Common myeloid progenitor, CD34-positive (primary cell): Measurements from ENCODE around the gene SLMAP.

ENCODE experiments used
- CTCF ChIA-PET: fragments of 350-600 bp; sonication (Branson Sonifier 250); formaldehyde crosslinking; loops from one replicate; lab custom pipeline; 2021; ENCODE audit warnings: antibody characterized with exemption; lab: Charles Lee
- POLR2A ChIA-PET: fragments of 350-600 bp; sonication (Branson Sonifier 250); formaldehyde crosslinking; loops from one replicate; lab custom pipeline; 2021; ENCODE audit warnings: antibody characterized with exemption; lab: Charles Lee
- DNase-seq, 3 donors: peaks; one replicate each; pipeline versions ENCODE4 v3.0.0 to v3.0.0-alpha.2; 2013
- H3K27ac ChIP-seq, 2 experiments: 1 replicate in 1 of 2; 2 replicates in 1 of 2; pipeline ENCODE4 v1.7.0; 2013; ENCODE audit warnings: inconsistent platforms in 2 of 2, low read length in 2 of 2, mild to moderate bottlenecking in 2 of 2, low read depth in 1 of 2, moderate library complexity in 1 of 2; ENCODE audit not compliant: severe bottlenecking in 2 of 2, insufficient read depth in 1 of 2, poor library complexity in 1 of 2
- H3K27me3 ChIP-seq, 5 experiments: replicated peaks in 2 of 5; 1 replicate in 3 of 5; 2 replicates in 2 of 5; pipeline versions ENCODE4 v1.6.1 to v1.7.0; 2013; ENCODE audit warnings: low read length in 4 of 5, mild to moderate bottlenecking in 2 of 5, moderate library complexity in 2 of 5, inconsistent platforms in 1 of 5; ENCODE audit not compliant: insufficient read depth in 5 of 5, control insufficient read depth in 4 of 5
- H3K36me3 ChIP-seq, 4 experiments: 1 replicate in 2 of 4; 2 replicates in 2 of 4; pipeline versions ENCODE4 v1.6.1 to v1.7.0; 2013; ENCODE audit warnings: low read length in 3 of 4, control low read depth in 1 of 4, mild to moderate bottlenecking in 1 of 4; ENCODE audit not compliant: control insufficient read depth in 4 of 4, insufficient read depth in 4 of 4
- H3K4me1 ChIP-seq, 4 experiments: 1 replicate in 3 of 4; 2 replicates in 1 of 4; pipeline versions ENCODE4 v1.6.1 to v1.7.1; 2013; ENCODE audit warnings: low read length in 3 of 4, mild to moderate bottlenecking in 3 of 4, control low read depth in 1 of 4, inconsistent platforms in 1 of 4, moderate library complexity in 1 of 4; ENCODE audit not compliant: control insufficient read depth in 4 of 4, insufficient read depth in 4 of 4; ENCODE audit errors: control extremely low read depth in 1 of 4
- H3K4me3 ChIP-seq, 7 experiments: 1 replicate in 4 of 7; 2 replicates in 3 of 7; pipeline versions ENCODE4 v1.5.1 to v1.7.0; 2013; ENCODE audit warnings: mild to moderate bottlenecking in 7 of 7, low read length in 6 of 7, moderate library complexity in 6 of 7, inconsistent platforms in 2 of 7, low read depth in 2 of 7, control low read depth in 1 of 7; ENCODE audit not compliant: insufficient read depth in 4 of 7, control insufficient read depth in 1 of 7; ENCODE audit errors: extremely low read depth in 1 of 7
- H3K9me3 ChIP-seq, 5 experiments: 1 replicate in 4 of 5; 2 replicates in 1 of 5; pipeline versions ENCODE4 v1.6.1 to v1.7.1; 2013; ENCODE audit warnings: low read length in 4 of 5, mild to moderate bottlenecking in 2 of 5, inconsistent platforms in 1 of 5, low read depth in 1 of 5, moderate library complexity in 1 of 5; ENCODE audit not compliant: control insufficient read depth in 4 of 5, insufficient read depth in 2 of 5; ENCODE audit errors: control extremely low read depth in 1 of 5
- WGBS: methylation state at CpG from one replicate; pipeline ENCODE4 v1.1.5; 2013; ENCODE audit not compliant: insufficient coverage; 5-methylcytosine and 5-hydroxymethylcytosine counted together

The SLMAP gene

GRCh38 chr3:57972531-57973111 lies 216.5 kb downstream of the SLMAP start:
- Histone ChIP-seq H3K36me3 (no peaks in the 10 kb centered on the region), H3K4me3 (no peak overlapping the region), H3K4me1 (peaks cover 0 to 14% (median 7%) of the 10 kb centered on the region in 4 experiments), H3K27me3 (no peaks in the 10 kb centered on the region), H3K9me3 (no peaks in the 10 kb centered on the region), H3K27ac (no peak overlapping the region)
- ChIA-PET CTCF (interaction anchor here (0.6 to 1.8 kb wide), 5 partner anchors 11 to 334 kb away, joined by 3 to 6 read pairs (median 3); partner anchors contain the start of genes HTD2 and RPP14), POLR2A (no interaction called here)
- peak in 2 of 3 donors; percentile 49 to 65 for DNase-seq
- 58% methylated on average over 5 of the region's 9 CpGs for WGBS

- DNase-seq, result no peak
- no peak overlapping the region for H3K27ac ChIP-seq
- ChIA-PET POLR2A (no interaction called here), CTCF (interaction anchor here (0.6 to 1.6 kb wide), 3 partner anchors 15 to 159 kb away, joined by 3 to 5 read pairs (median 3); no protein-coding TSS in a partner anchor)
- peaks cover 0 to 14% (median 7%) of the 10 kb centered on the region in 4 experiments for H3K4me1 ChIP-seq
- 97% methylated on average over 10 of the region's 13 CpGs for WGBS
- no peak overlapping the region for H3K4me3 ChIP-seq
- H3K27me3 ChIP-seq, result no peaks in the 10 kb centered on the region
- no peaks in the 10 kb centered on the region for H3K36me3 ChIP-seq
- no peaks in the 10 kb centered on the region for H3K9me3 ChIP-seq
These were observed 217.8 kb downstream of the SLMAP start for GRCh38 chr3:57973715-57974477.

- DNase-seq, result no peak
- WGBS, result 94% methylated on average over 6 of the region's 6 CpGs
- CTCF ChIA-PET, result interaction anchor here (0.8 to 1.6 kb wide), 3 partner anchors 9 to 15 kb away, joined by 3 to 5 read pairs (median 5); no protein-coding TSS in a partner anchor
- H3K9me3 ChIP-seq, result no peaks in the 10 kb centered on the region
- H3K4me1 ChIP-seq, result peaks cover 0 to 14% (median 8%) of the 10 kb centered on the region in 4 experiments
- H3K27me3 ChIP-seq, result no peaks in the 10 kb centered on the region
- no peak overlapping the region for H3K4me3 ChIP-seq
- no peaks in the 10 kb centered on the region for H3K36me3 ChIP-seq
- POLR2A ChIA-PET, result no interaction called here
- no peak overlapping the region for H3K27ac ChIP-seq
These were observed 218.8 kb downstream of the SLMAP start for GRCh38 chr3:57974796-57975388.

GRCh38 chr3:57977818-57978235 lies 221.7 kb downstream of the SLMAP start:
- Histone ChIP-seq H3K27me3 (no peaks in the 10 kb centered on the region), H3K4me1 (peaks cover 0 to 22% (median 15%) of the 10 kb centered on the region in 4 experiments), H3K27ac (no peak overlapping the region), H3K9me3 (no peaks in the 10 kb centered on the region), H3K36me3 (no peaks in the 10 kb centered on the region), H3K4me3 (no peak overlapping the region)
- ChIA-PET POLR2A (interaction anchor here (0.6 kb wide), 1 partner anchor 55 kb away, joined by 3 read pairs; no protein-coding TSS in a partner anchor), CTCF (interaction anchor here (1.4 kb wide), 1 partner anchor 16 kb away, joined by 5 read pairs; no protein-coding TSS in a partner anchor)
- WGBS, result 80% methylated on average over 2 of the region's 4 CpGs
- DNase-seq, result no peak

- CTCF ChIA-PET, result interaction anchor here (1.2 to 1.4 kb wide), 3 partner anchors 12 to 18 kb away, joined by 3 to 5 read pairs (median 3); no protein-coding TSS in a partner anchor
- no peaks in the 10 kb centered on the region for H3K27me3 ChIP-seq
- no peaks in the 10 kb centered on the region for H3K36me3 ChIP-seq
- no peak overlapping the region for H3K4me3 ChIP-seq
- peaks cover 0 to 24% (median 19%) of the 10 kb centered on the region in 4 experiments for H3K4me1 ChIP-seq
- POLR2A ChIA-PET, result no interaction called here
- H3K9me3 ChIP-seq, result no peaks in the 10 kb centered on the region
- no peak overlapping the region for H3K27ac ChIP-seq
- no peak for DNase-seq
- 90% methylated on average over 4 of the region's 8 CpGs for WGBS
These were observed 222.2 kb downstream of the SLMAP start for GRCh38 chr3:57978316-57978715.
